Testis (tissue), 2 donors: ENCODE measurements around the gene EIF4B.

Experiments used
- CTCF ChIP-seq, 3 experiments: fragments of 450-650 bp in 2 of 3; fragments of 200-600 bp in 1 of 3; sonication (generic) in 1 of 3; IDR thresholded peaks; one replicate each; pipeline ENCODE4 v1.5.1; 2016 to 2019; ENCODE audit warnings: antibody characterized with exemption in 3 of 3, mild to moderate bottlenecking in 2 of 3, moderate library complexity in 1 of 3
- POLR2A ChIP-seq: fragments of 450-650 bp; IDR thresholded peaks from one replicate; pipeline ENCODE4 v1.6.1; 2017; ENCODE audit warnings: antibody characterized with exemption, mild to moderate bottlenecking, moderate library complexity

- TF ChIP-seq CTCF (IDR thresholded peaks at IDR 0.05) (no peak), POLR2A (no peak)
Observed at GRCh38 chr12:52992699-52993557, 13.3 kb upstream of the EIF4B start.
